Endothelial cell (in vitro differentiated cells): ENCODE measurements around the gene VEZF1. TPM values are rescaled to one million over a fixed set of nuclear protein-coding genes. Genes with fewer than 3 reads are reported as not detected.

Source experiments
- DNase-seq: peaks from one replicate; pipeline ENCODE4 v3.0.0; 2021; ENCODE audit warnings: low spot score
- H3K27ac Mint-ChIP-seq: one replicate; pipeline ENCODE4 v1.8.0; 2021; ENCODE audit warnings: mixed read lengths, inconsistent platforms; ENCODE audit not compliant: unreplicated experiment
- H3K27me3 Mint-ChIP-seq: one replicate; pipeline ENCODE4 v1.8.0; 2021; ENCODE audit warnings: mild to moderate bottlenecking, moderate library complexity, mixed read lengths, inconsistent platforms; ENCODE audit not compliant: unreplicated experiment
- H3K36me3 Mint-ChIP-seq: one replicate; pipeline ENCODE4 v1.8.0; 2021; ENCODE audit warnings: mild to moderate bottlenecking, low read depth, mixed read lengths, inconsistent platforms; ENCODE audit not compliant: unreplicated experiment
- H3K4me1 Mint-ChIP-seq: one replicate; pipeline ENCODE4 v1.8.0; 2021; ENCODE audit warnings: mild to moderate bottlenecking, mixed read lengths, inconsistent platforms; ENCODE audit not compliant: unreplicated experiment
- H3K4me3 Mint-ChIP-seq: one replicate; pipeline ENCODE4 v1.8.0; 2021; ENCODE audit warnings: mild to moderate bottlenecking, mixed read lengths, inconsistent platforms; ENCODE audit not compliant: unreplicated experiment
- H3K9me3 Mint-ChIP-seq: one replicate; pipeline ENCODE4 v1.8.0; 2021; ENCODE audit warnings: mixed read lengths, inconsistent platforms; ENCODE audit not compliant: unreplicated experiment
- total RNA-seq: library from RNA; stranded (reverse); fragmentation: NEBNext Ultra II Directional; extraction: Animal tissue kit (Norgen Biotek cat#: 25700); gene quantifications from one replicate; pipeline ENCODE4 v1.2.1, GENCODE V29; 2021; ENCODE audit not compliant: unreplicated experiment
- TF ChIP-seq, protein P1 (sequence below): fragments of 200-600 bp; sonication (generic); IDR thresholded peaks from one replicate; pipeline ENCODE4 v1.5.0; 2021; ENCODE audit warnings: antibody characterized with exemption; ENCODE audit not compliant: unreplicated experiment

Gene VEZF1
- total RNA-seq, 1 donor from 2014 or later: 43.7 TPM

DNA sequence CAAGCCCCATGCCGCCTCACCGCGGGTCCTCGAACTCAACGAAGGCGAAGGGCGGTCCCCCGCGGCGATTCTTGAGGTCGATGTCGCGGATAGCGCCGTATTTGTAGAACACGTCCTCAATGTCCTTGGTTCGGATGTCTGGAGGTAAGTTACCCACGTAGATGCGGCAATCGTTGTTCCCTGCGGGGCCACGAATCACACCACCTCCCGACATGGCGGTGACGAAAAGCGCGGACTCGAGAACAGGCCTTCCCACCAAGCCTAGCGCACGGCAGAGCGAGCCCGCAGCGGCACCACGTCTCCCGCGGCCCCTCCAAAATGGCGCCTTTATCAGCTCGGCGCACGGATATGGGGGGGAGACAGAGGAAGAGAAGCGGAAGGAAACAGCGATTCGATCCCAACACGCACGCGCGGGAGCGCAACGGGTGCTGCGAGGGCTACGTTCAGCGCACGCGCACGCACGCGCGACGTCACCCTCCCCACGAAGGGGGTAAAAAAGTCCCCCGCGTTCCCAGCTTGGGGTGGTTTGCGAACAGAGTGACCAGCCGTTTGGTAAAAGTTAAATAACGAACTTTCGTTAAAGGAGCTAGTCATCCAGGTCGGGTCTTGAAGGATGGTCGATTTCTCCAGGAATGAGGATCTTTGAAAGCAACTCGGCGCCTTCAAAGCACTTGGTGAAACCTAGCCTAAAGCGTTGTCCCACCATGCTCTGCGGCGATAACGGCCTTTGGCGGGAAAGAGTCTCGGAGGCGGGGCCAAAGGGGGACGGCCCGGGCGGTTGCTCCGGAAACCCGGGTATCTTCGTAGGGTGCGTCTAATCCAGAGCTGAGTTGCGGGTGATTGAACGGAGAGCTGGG is 19.1 kb upstream of the VEZF1 start, which contains the start of gene SRSF1:
TSS of gene SRSF1 (minus strand) at position 323 of the 857 bp plus-strand sequence. CDS start at position 214, 109 bp downstream.
- Mint-ChIP-seq H3K4me1 (peaks cover 18% of the 10 kb centered on the region), H3K4me3 (peak within 1 kb of the TSS; percentile 100), H3K9me3 (no peaks in the 10 kb centered on the region), H3K36me3 (peaks cover 31% of the 10 kb centered on the region), H3K27ac (peak within 1 kb of the TSS; percentile 98), H3K27me3 (peaks cover 15% of the 10 kb centered on the region)
- peak; percentile 96 for DNase-seq
- TF ChIP-seq, protein P1, sequence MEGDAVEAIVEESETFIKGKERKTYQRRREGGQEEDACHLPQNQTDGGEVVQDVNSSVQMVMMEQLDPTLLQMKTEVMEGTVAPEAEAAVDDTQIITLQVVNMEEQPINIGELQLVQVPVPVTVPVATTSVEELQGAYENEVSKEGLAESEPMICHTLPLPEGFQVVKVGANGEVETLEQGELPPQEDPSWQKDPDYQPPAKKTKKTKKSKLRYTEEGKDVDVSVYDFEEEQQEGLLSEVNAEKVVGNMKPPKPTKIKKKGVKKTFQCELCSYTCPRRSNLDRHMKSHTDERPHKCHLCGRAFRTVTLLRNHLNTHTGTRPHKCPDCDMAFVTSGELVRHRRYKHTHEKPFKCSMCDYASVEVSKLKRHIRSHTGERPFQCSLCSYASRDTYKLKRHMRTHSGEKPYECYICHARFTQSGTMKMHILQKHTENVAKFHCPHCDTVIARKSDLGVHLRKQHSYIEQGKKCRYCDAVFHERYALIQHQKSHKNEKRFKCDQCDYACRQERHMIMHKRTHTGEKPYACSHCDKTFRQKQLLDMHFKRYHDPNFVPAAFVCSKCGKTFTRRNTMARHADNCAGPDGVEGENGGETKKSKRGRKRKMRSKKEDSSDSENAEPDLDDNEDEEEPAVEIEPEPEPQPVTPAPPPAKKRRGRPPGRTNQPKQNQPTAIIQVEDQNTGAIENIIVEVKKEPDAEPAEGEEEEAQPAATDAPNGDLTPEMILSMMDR: no peak

- TF ChIP-seq, protein P1: no peak
- peak; percentile 60 for DNase-seq
- Mint-ChIP-seq H3K4me1 (peaks cover 18% of the 10 kb centered on the region), H3K9me3 (no peaks in the 10 kb centered on the region), H3K4me3 (peak overlapping the region; percentile 100), H3K36me3 (peaks cover 32% of the 10 kb centered on the region), H3K27me3 (peaks cover 15% of the 10 kb centered on the region), H3K27ac (peak overlapping the region; percentile 98)
Observed at GRCh38 chr17:58006560-58006923, 18.5 kb upstream of the VEZF1 start.

GRCh38 chr17:58005728-58006559 is 17.9 kb upstream of the VEZF1 start:
- Mint-ChIP-seq H3K36me3 (peaks cover 32% of the 10 kb centered on the region), H3K4me3 (peak overlapping the region; percentile 100), H3K27me3 (peaks cover 15% of the 10 kb centered on the region), H3K9me3 (no peaks in the 10 kb centered on the region), H3K4me1 (peaks cover 18% of the 10 kb centered on the region), H3K27ac (peak overlapping the region; percentile 98)
- TF ChIP-seq, protein P1: no peak
- DNase-seq: no peak

DNA sequence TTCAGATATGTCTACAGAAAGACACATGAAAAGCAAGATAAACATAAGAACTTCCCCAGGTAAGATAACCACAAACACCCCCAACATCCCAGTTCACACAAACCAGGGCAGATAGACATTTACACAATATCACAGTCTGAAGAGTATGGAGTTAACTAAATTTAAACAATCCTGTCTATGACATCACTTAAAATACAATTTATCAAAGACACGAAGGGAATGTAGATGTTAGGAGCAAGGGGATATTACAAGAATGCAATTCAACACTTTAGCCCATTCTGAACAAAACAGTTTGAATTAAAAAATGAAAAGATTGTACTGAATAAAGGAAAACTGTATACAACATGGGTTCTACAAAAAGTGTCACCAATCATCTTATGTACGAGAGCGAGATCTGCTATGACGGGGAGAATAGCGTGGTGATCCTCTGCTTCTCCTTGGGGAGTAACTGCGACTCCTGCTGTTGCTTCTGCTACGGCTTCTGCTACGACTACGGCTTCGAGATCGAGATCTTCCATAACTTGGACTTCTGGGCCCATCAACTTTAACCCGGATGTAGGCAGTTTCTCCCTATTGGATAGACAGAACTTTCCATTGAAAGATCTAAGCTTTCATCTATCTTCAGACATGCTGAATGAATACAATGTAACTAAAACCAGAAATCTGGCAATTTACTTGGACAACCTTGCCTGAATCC is 17.1 kb upstream of the VEZF1 start:
- no peak for DNase-seq
- TF ChIP-seq, protein P1: no peak
- H3K4me1 Mint-ChIP-seq: peaks cover 18% of the 10 kb centered on the region
- H3K36me3 Mint-ChIP-seq: peaks cover 32% of the 10 kb centered on the region
- H3K9me3 Mint-ChIP-seq: no peaks in the 10 kb centered on the region
- H3K27ac Mint-ChIP-seq: peak overlapping the region; percentile 53
- peak overlapping the region; percentile 100 for H3K4me3 Mint-ChIP-seq
- peaks cover 15% of the 10 kb centered on the region for H3K27me3 Mint-ChIP-seq
